Colonic mucosa (tissue), 4 donors: ENCODE data around the gene PAPPA. TPM values are rescaled to one million over a fixed set of nuclear protein-coding genes. Genes with fewer than 3 reads are reported as not detected.

Experiments
- DNase-seq: peaks from one replicate; pipeline ENCODE4 v3.0.0-alpha.2; 2020
- H3K27ac ChIP-seq: fragments of 200-600 bp; one replicate; pipeline ENCODE4 v1.8.0; 2021
- H3K27me3 ChIP-seq: fragments of 200-600 bp; one replicate; pipeline ENCODE4 v1.8.0; 2021
- H3K36me3 ChIP-seq: fragments of 200-600 bp; one replicate; pipeline ENCODE4 v1.8.0; 2021
- H3K4me1 ChIP-seq: fragments of 200-600 bp; one replicate; pipeline ENCODE4 v1.8.0; 2021; ENCODE audit warnings: mild to moderate bottlenecking
- H3K4me3 ChIP-seq: fragments of 200-600 bp; one replicate; pipeline ENCODE4 v1.8.0; 2021
- H3K9ac ChIP-seq, 2 donors: one replicate each; pipeline ENCODE4 v1.7.0; 2013; ENCODE audit warnings: control low read depth in 2 of 2, low read depth in 2 of 2, low read length in 2 of 2
- H3K9me3 ChIP-seq: fragments of 200-600 bp; one replicate; pipeline ENCODE4 v1.8.0; 2021
- CTCF ChIP-seq: fragments of 200-600 bp; IDR thresholded peaks from one replicate; pipeline ENCODE4 v1.8.0; 2022; ENCODE audit warnings: antibody characterized with exemption, mild to moderate bottlenecking
- intact Hi-C: fragments of 100-400 bp; cut with DNase I; formaldehyde crosslinking; loops from one replicate; pipeline ENCODE4 v1.14.1; 2022
- total RNA-seq, 2 donors: library from RNA; stranded (reverse); fragmentation: NEBNext Ultra II Directional in 1 of 2; extraction: Animal tissue kit (Norgen Biotek cat#: 25700) in 1 of 2; gene quantifications; one replicate each; pipeline ENCODE4 v1.2.1, GENCODE V29; 2021
- donor health status: healthy.
- donor health status: DM: no; HTN: no; CAD: no.
- donor health status: DM: no; HTN: no; CAD: no.

The PAPPA gene
- total RNA-seq, 2 donors from 2014 or later = 0.99 to 1.2 TPM

- Histone ChIP-seq H3K9me3 (no peaks in the 10 kb centered on the region), H3K9ac (no peak overlapping the region), H3K27ac (no peak overlapping the region), H3K4me1 (no peaks in the 10 kb centered on the region), H3K4me3 (no peak overlapping the region), H3K36me3 (no peaks in the 10 kb centered on the region), H3K27me3 (no peaks in the 10 kb centered on the region)
- intact Hi-C loops = no loop called here
- no peak for TF ChIP-seq CTCF
- DNase-seq = no peak
Observed at GRCh38 chr9:116116393-116116792, 37.2 kb upstream of the PAPPA start.

- Histone ChIP-seq H3K9me3 (no peaks in the 10 kb centered on the region), H3K4me3 (no peak overlapping the region), H3K27me3 (no peaks in the 10 kb centered on the region), H3K4me1 (no peaks in the 10 kb centered on the region), H3K36me3 (no peaks in the 10 kb centered on the region), H3K9ac (no peak overlapping the region), H3K27ac (no peak overlapping the region)
- no peak for TF ChIP-seq CTCF
- intact Hi-C loops = no loop called here
- DNase-seq = no peak
Observed at GRCh38 chr9:116123171-116123570, 30.4 kb upstream of the PAPPA start.

GRCh38 chr9:116124472-116125040 lies 29.0 kb upstream of the PAPPA start:
- Histone ChIP-seq H3K9me3 (no peaks in the 10 kb centered on the region), H3K9ac (no peak overlapping the region), H3K4me1 (no peaks in the 10 kb centered on the region), H3K36me3 (no peaks in the 10 kb centered on the region), H3K27me3 (no peaks in the 10 kb centered on the region), H3K27ac (no peak overlapping the region), H3K4me3 (no peak overlapping the region)
- DNase-seq = no peak
- intact Hi-C loops = no loop called here
- no peak for TF ChIP-seq CTCF

GRCh38 chr9:116133163-116133562 lies 20.4 kb upstream of the PAPPA start:
- intact Hi-C loops = no loop called here
- H3K27ac ChIP-seq = no peak overlapping the region
- H3K27me3 ChIP-seq = no peaks in the 10 kb centered on the region
- no peak for DNase-seq
- no peaks in the 10 kb centered on the region for H3K9me3 ChIP-seq
- no peak overlapping the region for H3K9ac ChIP-seq
- TF ChIP-seq CTCF = no peak
- H3K36me3 ChIP-seq = no peaks in the 10 kb centered on the region
- H3K4me1 ChIP-seq = no peaks in the 10 kb centered on the region
- H3K4me3 ChIP-seq = no peak overlapping the region

- no peak for TF ChIP-seq CTCF
- H3K36me3 ChIP-seq = no peaks in the 10 kb centered on the region
Observed at GRCh38 chr9:116134975-116135374, 18.6 kb upstream of the PAPPA start.

More at GRCh38 chr9:116134975-116135374, 18.6 kb upstream of the PAPPA start:
- no peaks in the 10 kb centered on the region for H3K27me3 ChIP-seq
- H3K9ac ChIP-seq = no peak overlapping the region
- intact Hi-C loops = no loop called here
- H3K4me3 ChIP-seq = no peak overlapping the region
- no peak overlapping the region for H3K27ac ChIP-seq
- no peaks in the 10 kb centered on the region for H3K9me3 ChIP-seq
- DNase-seq = no peak
- H3K4me1 ChIP-seq = no peaks in the 10 kb centered on the region
